Measurements from ENCODE around the gene CTIF.

The CTIF gene

DNA sequence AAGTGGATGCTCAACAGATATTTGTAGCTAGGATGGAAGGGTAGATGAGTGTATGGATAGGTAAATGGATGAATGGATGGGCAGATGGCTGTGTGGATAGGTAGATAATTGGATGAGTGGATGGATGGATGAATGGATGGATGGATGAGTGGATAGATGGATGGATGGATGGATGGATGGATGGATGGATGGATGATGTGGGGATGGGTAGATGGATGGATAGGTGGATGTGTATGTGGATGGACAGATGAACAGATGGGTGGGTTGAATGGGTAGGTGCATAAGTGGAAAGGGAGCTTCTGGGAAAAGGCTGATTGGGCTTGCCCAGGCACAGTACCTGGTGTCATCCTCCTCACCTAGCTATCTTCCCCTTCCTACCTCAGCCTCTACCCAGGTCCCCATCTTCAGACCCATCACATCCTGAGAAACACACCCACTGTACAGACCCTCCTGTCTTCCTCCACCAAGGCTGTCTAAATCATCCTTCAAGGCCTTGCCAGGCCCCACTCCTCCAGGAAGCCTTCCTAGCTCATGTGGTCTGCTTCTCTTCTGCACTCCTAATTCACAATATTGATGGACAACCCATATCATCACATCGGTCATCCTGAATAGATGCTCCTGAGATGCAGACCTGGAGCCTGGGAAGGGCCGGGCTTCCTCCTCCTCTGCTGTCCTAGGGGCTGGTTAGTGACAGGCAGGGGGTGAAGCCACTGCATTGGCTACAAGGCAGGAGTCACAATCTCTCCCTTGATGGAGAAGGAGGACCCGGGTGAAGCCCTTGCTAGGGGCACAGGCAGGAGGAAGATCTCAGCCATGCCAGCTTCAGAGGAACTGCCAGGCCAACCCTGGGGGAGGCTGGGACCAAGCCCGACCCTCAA, 362.6 kb downstream of the CTIF start:
- no peak for DNase-seq (ENCODE audit: low read depth in 2 of 2)

GRCh38 chr18:48902023-48902855, 363.4 kb downstream of the CTIF start:
- DNase-seq (ENCODE audit: low read depth in 2 of 2) = peak; percentile 93

DNA sequence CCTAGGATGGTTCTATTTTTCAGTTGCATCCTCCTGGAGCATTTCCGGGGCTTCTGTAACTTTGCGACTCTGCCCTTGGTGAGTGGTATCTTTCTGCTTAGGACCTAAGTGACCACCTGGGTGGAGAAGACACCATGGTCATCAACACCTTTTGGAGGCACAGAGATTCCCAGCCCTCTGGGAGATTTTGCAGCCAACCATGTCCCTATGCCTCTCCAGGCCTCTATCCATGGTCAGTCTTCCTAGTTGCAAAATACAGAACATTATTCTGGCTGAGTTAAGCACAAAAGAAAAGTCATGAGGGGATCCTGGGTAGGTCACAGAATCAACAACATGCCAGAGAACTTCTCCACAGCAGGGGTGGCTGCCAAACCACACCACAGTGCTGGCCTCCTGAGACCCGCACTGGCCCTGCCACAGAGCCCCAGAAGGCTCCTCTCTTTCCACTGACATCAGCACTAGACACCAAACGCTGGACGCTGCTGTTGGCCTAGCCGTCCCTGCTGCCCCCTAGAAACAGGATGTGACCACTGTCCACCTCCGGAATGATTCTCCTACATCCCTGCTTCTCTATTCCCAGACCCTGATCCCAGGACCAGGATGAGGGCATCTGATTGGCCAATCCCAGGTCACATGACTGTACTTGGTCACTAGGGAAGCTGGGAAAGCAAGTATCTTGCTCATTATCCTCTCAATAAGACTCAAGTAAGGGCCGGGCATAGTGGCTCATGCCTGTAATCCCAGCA, 364.2 kb downstream of the CTIF start:
- no peak for DNase-seq (ENCODE audit: low read depth in 2 of 2)

DNA sequence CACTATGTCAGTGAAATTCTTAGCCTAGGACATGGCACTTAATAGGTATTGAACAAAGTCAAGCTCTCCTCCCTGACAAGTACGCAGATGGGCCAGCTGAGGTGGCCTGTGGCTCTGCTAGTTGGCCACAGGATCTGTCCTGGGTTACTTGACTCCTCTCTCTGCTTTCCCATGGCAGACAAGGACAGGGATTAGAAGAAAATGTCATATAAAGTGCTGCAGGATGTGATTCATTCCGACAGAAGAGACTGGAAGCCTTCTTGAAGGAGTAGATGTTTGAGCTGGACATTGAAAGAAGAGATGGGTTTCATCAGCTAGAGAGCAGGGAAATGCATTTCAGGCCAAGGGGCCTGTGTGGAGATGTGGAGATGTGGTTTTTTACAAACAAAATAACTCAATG, 365.3 kb downstream of the CTIF start:
- no peak for DNase-seq (ENCODE audit: low read depth in 2 of 2)

GRCh38 chr18:48904847-48905394, 366.1 kb downstream of the CTIF start:
- DNase-seq (ENCODE audit: low read depth in 2 of 2) = no peak

DNA sequence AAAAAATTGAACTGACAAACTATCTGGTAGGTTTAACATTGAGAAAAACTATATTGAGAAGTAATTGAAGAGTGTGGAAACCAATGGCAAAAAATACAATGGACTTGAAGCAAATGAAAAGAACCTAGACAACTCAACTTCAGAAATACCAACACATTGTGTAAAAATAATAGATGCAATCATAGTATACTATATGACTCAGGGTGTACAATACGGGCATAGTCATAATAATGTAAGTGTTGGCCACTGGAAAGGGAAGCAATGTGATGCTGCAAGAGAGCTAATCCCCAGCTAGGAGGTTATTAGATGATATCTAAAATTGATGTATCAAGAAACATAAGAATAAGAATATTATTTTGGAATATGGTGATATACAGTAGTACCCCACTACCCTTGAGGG, 366.7 kb downstream of the CTIF start:
- no peak for DNase-seq (ENCODE audit: low read depth in 2 of 2)

DNA sequence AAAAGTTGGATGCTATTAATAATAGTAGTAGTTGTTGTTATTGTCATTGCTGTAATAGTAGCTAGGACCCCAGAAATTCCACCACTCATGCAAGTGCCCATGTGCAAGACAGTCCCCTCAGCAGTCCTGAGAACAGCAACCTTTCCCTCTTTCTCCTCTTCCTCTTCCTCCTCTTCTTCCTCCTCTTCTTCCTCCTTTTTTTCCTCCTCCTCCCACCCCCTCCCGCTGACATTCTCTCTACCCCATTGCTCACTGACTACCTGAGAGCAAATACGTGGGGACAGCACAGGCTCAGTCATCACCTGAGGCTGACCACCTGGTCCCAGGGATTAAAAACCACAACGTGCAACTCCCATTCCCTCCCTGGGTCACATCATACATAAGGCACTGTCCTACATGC, 370.1 kb downstream of the CTIF start:
- no peak for DNase-seq (ENCODE audit: low read depth in 2 of 2)

- no peak for DNase-seq (ENCODE audit: low read depth in 2 of 2)
Measured at GRCh38 chr18:48909721-48910120, 370.9 kb downstream of the CTIF start.

DNA sequence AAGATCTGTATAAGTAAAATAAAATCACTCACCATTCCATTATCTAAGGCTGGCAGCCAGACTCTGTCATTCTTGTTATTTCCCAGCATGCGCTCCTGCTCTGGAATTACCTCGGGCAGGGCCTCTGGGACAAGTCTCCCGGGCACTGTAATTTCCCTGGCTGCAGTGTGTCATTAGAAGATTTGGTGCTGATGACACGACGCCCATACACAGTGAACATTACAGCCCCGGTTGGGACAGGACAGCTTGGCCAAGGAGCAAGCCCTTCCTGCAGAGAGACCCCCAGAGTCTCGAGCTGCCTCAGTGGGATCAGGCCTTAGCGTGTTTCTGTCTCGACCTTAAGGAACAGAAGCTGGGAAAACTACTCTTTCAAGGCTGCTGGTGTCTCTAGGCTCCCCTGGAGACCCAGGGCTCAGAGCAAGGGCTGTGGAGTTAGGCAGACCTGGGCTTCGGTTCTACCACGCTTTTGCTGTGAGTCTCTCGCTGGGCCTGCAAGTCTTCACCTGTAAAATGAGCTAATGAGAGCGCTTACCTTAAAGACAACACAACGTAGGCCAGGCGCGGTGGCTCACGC, 372.2 kb downstream of the CTIF start:
- no peak for DNase-seq (ENCODE audit: low read depth in 2 of 2)
